PFSK-1 (cell line): Measurements from ENCODE around the gene BIRC7.

Experiments
- FOXP2 ChIP-seq: optimal IDR thresholded peaks from 2 replicates; pipeline ENCODE3; 2011; ENCODE audit warnings: borderline replicate concordance, control low read depth, inconsistent platforms; ENCODE audit not compliant: insufficient read depth; ENCODE audit errors: extremely low read length, extremely low read depth
- POLR2AphosphoS5 ChIP-seq: IDR thresholded peaks from 2 replicates; pipeline ENCODE4 v1.6.1; 2012; ENCODE audit warnings: low read depth, mild to moderate bottlenecking, control low read depth, low read length, moderate library complexity
- SIN3A ChIP-seq: IDR thresholded peaks from 2 replicates; pipeline ENCODE4 v1.6.1; 2012; ENCODE audit warnings: mild to moderate bottlenecking, low read length, moderate library complexity, borderline replicate concordance; ENCODE audit not compliant: insufficient read depth
- TAF1 ChIP-seq: IDR thresholded peaks from 2 replicates; pipeline ENCODE4 v1.6.1; 2012; ENCODE audit warnings: low read length, control low read depth, borderline replicate concordance; ENCODE audit not compliant: insufficient read depth
- TF ChIP-seq, protein P1 (sequence below), 2 experiments: IDR thresholded peaks; 2 replicates each; pipeline versions ENCODE4 v1.6.1 to v1.8.0; 2011 to 2012; ENCODE audit warnings: low read depth in 2 of 2, low read length in 2 of 2, control low read depth in 1 of 2, inconsistent platforms in 1 of 2, mild to moderate bottlenecking in 1 of 2, moderate library complexity in 1 of 2; ENCODE audit not compliant: insufficient read depth in 1 of 2

The BIRC7 gene

DNA sequence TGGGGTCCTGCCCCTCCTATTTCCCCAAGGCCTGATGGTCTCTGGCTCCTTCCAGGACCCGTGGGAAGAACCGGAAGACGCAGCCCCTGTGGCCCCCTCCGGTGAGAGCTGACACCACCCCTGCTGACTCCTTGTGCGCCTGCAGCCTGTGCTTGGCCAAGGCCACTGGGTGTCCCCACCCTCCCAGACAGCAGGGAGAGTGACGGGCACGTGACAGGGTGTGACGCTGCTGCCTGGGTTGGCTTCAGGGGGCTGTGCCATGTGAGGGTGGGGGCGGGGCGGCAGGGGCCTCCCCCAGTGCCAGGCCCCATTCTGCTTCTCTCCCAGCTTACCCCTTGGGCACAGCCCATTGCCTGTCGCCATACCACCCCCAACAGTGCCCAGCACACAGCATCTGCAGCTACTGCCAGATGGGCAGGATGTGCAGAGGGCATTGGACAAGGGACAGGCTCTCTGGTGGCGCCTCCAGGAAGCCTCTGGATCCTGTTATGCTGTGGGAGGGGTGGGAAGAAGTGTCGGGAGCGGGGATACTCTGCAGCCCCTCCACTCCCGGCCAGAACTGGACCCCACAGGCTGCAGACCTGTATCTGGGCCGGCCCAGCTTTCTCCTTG lies 2.9 kb downstream of the BIRC7 start:
- TF ChIP-seq TAF1 (no peak), POLR2AphosphoS5 (no peak), SIN3A (no peak), FOXP2 (no peak)
- TF ChIP-seq, protein P1, sequence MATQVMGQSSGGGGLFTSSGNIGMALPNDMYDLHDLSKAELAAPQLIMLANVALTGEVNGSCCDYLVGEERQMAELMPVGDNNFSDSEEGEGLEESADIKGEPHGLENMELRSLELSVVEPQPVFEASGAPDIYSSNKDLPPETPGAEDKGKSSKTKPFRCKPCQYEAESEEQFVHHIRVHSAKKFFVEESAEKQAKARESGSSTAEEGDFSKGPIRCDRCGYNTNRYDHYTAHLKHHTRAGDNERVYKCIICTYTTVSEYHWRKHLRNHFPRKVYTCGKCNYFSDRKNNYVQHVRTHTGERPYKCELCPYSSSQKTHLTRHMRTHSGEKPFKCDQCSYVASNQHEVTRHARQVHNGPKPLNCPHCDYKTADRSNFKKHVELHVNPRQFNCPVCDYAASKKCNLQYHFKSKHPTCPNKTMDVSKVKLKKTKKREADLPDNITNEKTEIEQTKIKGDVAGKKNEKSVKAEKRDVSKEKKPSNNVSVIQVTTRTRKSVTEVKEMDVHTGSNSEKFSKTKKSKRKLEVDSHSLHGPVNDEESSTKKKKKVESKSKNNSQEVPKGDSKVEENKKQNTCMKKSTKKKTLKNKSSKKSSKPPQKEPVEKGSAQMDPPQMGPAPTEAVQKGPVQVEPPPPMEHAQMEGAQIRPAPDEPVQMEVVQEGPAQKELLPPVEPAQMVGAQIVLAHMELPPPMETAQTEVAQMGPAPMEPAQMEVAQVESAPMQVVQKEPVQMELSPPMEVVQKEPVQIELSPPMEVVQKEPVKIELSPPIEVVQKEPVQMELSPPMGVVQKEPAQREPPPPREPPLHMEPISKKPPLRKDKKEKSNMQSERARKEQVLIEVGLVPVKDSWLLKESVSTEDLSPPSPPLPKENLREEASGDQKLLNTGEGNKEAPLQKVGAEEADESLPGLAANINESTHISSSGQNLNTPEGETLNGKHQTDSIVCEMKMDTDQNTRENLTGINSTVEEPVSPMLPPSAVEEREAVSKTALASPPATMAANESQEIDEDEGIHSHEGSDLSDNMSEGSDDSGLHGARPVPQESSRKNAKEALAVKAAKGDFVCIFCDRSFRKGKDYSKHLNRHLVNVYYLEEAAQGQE (IDR thresholded peaks at IDR 0.05; ENCODE audit: insufficient read depth in 1 of 2, low read depth in 2 of 2, low read length in 2 of 2), result no peak

DNA sequence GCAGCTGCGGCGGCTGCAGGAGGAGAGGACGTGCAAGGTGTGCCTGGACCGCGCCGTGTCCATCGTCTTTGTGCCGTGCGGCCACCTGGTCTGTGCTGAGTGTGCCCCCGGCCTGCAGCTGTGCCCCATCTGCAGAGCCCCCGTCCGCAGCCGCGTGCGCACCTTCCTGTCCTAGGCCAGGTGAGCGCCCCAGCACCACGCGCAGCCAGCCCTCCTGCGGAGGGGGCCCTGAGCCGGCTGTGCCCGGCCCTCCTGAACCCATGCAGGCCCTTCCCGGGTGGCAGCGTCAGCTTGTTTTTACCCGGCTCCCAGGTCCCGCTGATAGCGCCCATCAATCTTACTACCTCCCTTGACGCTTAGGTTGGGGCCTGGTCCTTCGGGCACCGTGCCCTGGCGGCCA lies 3.7 kb downstream of the BIRC7 start:
- TF ChIP-seq, protein P1 (IDR thresholded peaks at IDR 0.05; ENCODE audit: insufficient read depth in 1 of 2, low read depth in 2 of 2, low read length in 2 of 2), result no peak
- TF ChIP-seq POLR2AphosphoS5 (no peak), FOXP2 (no peak)

DNA sequence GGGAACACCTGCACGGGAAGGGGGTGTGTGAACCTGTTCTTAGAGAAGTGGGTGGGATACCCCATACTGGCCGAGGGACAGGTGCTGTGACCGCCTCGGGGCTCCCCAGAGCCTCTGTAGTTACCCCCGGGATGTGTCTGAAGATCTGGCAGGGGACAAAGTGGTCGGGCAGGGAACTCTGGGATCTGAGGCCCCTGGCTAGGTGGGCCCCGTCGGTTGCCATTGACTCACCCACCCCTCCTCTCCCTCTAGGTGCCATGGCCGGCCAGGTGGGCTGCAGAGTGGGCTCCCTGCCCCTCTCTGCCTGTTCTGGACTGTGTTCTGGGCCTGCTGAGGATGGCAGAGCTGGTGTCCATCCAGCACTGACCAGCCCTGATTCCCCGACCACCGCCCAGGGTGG lies 4.3 kb downstream of the BIRC7 start:
- TF ChIP-seq POLR2AphosphoS5 (no peak), TAF1 (no peak), FOXP2 (no peak), SIN3A (no peak)
- TF ChIP-seq, protein P1 (IDR thresholded peaks at IDR 0.05; ENCODE audit: insufficient read depth in 1 of 2, low read depth in 2 of 2, low read length in 2 of 2), result no peak

DNA sequence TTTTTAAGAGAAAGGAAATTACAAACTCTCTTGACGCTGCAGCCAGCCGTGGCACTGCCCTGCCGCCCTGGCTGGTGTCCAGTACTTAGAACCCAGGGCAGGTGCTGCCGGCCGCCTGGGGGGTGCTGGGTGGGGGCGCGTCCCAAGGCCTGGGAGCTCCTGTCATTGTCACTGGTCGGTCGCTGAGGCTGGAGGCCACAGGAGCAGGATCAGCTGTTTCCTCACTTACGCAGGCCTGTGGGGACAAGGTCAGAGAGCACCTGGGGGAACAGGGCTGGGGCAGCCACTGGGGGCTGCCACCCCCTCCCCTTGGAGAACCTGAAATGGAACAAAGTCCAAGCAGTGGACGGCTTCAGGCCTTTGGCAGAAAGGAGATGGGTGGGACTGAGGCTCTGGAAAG lies 5.6 kb downstream of the BIRC7 start:
- TF ChIP-seq POLR2AphosphoS5, result no peak
- TF ChIP-seq, protein P1 (IDR thresholded peaks at IDR 0.05; ENCODE audit: insufficient read depth in 1 of 2, low read depth in 2 of 2, low read length in 2 of 2), result no peak
- no peak for TF ChIP-seq FOXP2
- TF ChIP-seq SIN3A, result no peak
- no peak for TF ChIP-seq TAF1

DNA sequence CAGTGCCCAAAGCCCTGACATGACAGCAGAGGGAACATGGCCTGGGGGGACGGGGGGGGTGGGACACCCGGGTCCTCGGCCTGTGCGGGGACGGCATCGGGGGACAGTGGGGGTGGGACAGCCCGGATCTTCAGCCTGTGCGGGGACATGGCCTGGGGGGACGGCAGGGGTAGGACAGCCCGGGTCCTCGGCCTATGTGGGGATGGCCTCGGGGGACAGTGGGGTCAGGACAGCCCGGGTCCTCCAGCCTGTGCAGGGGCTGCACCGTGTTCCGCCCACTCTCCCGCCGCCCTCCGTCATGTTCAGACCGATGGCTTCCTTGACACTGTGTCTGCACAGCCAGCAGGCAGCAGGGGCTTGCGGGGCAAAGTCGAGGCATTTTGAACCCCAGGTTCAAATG lies 7.0 kb downstream of the BIRC7 start:
- no peak for TF ChIP-seq FOXP2
- TF ChIP-seq, protein P1 (IDR thresholded peaks at IDR 0.05; ENCODE audit: insufficient read depth in 1 of 2, low read depth in 2 of 2, low read length in 2 of 2), result no peak
- TF ChIP-seq TAF1, result no peak
